Tibial nerve (tissue), 4 donors: Measurements from ENCODE around the gene GPC3.

ENCODE experiments used
- CTCF ChIP-seq, 5 experiments: fragments of 200-600 bp in 3 of 5; fragments of 450-650 bp in 2 of 5; sonication (generic) in 3 of 5; IDR thresholded peaks; one replicate each; pipeline ENCODE4 v1.5.1; 2016 to 2019; ENCODE audit warnings: antibody characterized with exemption in 5 of 5, mild to moderate bottlenecking in 3 of 5, moderate library complexity in 2 of 5
- EP300 ChIP-seq, 2 donors: sonication (generic); formaldehyde crosslinking; IDR thresholded peaks; one replicate each; pipeline ENCODE4 v1.6.1; 2017; ENCODE audit warnings: antibody characterized with exemption in 2 of 2, mild to moderate bottlenecking in 1 of 2

- no peak for TF ChIP-seq CTCF (IDR thresholded peaks at IDR 0.05)
- no peak for TF ChIP-seq EP300 (IDR thresholded peaks at IDR 0.05)
Observed at GRCh38 chrX:133913009-133913408, 72.4 kb downstream of the GPC3 start.
